ENCODE measurements around the gene MIF4GD.
A peak's percentile ranks its signal among the peaks of the same experiment; 100 is the strongest.
"Not testable (repeated sequence)": the region's sequence is repeated elsewhere in the genome, so short reads cannot be mapped to it uniquely, and the experiment has no call there.

Gene MIF4GD

GRCh38 chr17:75307957-75308731 lies 37.1 kb upstream of the MIF4GD start:
- Histone ChIP-seq H3K27me3 (replicated peaks; ENCODE audit: control insufficient read depth, insufficient read depth, low read length, poor library complexity, severe bottlenecking) (no peaks in the 10 kb centered on the region), H3K27ac (ENCODE audit: insufficient read depth, low read length, poor library complexity, severe bottlenecking) (no peak overlapping the region), H3K36me3 (ENCODE audit: control insufficient read depth, insufficient read depth, low read length) (no peaks in the 10 kb centered on the region), H3K9me3 (ENCODE audit: control insufficient read depth, low read length) (no peaks in the 10 kb centered on the region), H3K4me3 (ENCODE audit: insufficient read depth, low read depth, low read length, poor library complexity, severe bottlenecking) (no peak overlapping the region), H3K4me1 (ENCODE audit: control insufficient read depth, insufficient read depth, low read length, poor library complexity, severe bottlenecking) (no peaks in the 10 kb centered on the region)
- no peak for DNase-seq

GRCh38 chr17:75301502-75302206 lies 30.6 kb upstream of the MIF4GD start:
- Histone ChIP-seq H3K4me3 (ENCODE audit: insufficient read depth, low read depth, low read length, poor library complexity, severe bottlenecking) (no peak overlapping the region), H3K9me3 (ENCODE audit: control insufficient read depth, low read length) (no peaks in the 10 kb centered on the region), H3K4me1 (ENCODE audit: control insufficient read depth, insufficient read depth, low read length, poor library complexity, severe bottlenecking) (no peaks in the 10 kb centered on the region), H3K27ac (ENCODE audit: insufficient read depth, low read length, poor library complexity, severe bottlenecking) (no peak overlapping the region), H3K27me3 (replicated peaks; ENCODE audit: control insufficient read depth, insufficient read depth, low read length, poor library complexity, severe bottlenecking) (no peaks in the 10 kb centered on the region), H3K36me3 (ENCODE audit: control insufficient read depth, insufficient read depth, low read length) (no peaks in the 10 kb centered on the region)
- DNase-seq: no peak

- H3K36me3 ChIP-seq (ENCODE audit: control insufficient read depth, insufficient read depth, low read length): no peaks in the 10 kb centered on the region
- no peak for DNase-seq
- H3K9me3 ChIP-seq (ENCODE audit: control insufficient read depth, low read length): no peaks in the 10 kb centered on the region
- no peak overlapping the region for H3K27ac ChIP-seq (ENCODE audit: insufficient read depth, low read length, poor library complexity, severe bottlenecking)
- no peaks in the 10 kb centered on the region for H3K4me1 ChIP-seq (ENCODE audit: control insufficient read depth, insufficient read depth, low read length, poor library complexity, severe bottlenecking)
- no peak overlapping the region for H3K4me3 ChIP-seq (ENCODE audit: insufficient read depth, low read depth, low read length, poor library complexity, severe bottlenecking)
- no peaks in the 10 kb centered on the region for H3K27me3 ChIP-seq (replicated peaks; ENCODE audit: control insufficient read depth, insufficient read depth, low read length, poor library complexity, severe bottlenecking)
These were observed 30.0 kb upstream of the MIF4GD start for GRCh38 chr17:75301049-75301448.

- no peak for DNase-seq
- Histone ChIP-seq H3K36me3 (ENCODE audit: control insufficient read depth, insufficient read depth, low read length) (no peaks in the 10 kb centered on the region), H3K27me3 (replicated peaks; ENCODE audit: control insufficient read depth, insufficient read depth, low read length, poor library complexity, severe bottlenecking) (no peaks in the 10 kb centered on the region), H3K9me3 (ENCODE audit: control insufficient read depth, low read length) (no peaks in the 10 kb centered on the region), H3K4me3 (ENCODE audit: insufficient read depth, low read depth, low read length, poor library complexity, severe bottlenecking) (no peak overlapping the region), H3K27ac (ENCODE audit: insufficient read depth, low read length, poor library complexity, severe bottlenecking) (no peak overlapping the region), H3K4me1 (ENCODE audit: control insufficient read depth, insufficient read depth, low read length, poor library complexity, severe bottlenecking) (no peaks in the 10 kb centered on the region)
These were observed 29.2 kb upstream of the MIF4GD start for GRCh38 chr17:75300280-75300679.

- DNase-seq: no peak
These were observed 24.4 kb upstream of the MIF4GD start for GRCh38 chr17:75295201-75296158.

GRCh38 chr17:75292810-75293448 lies 21.9 kb upstream of the MIF4GD start:
- H3K4me1 ChIP-seq (ENCODE audit: control insufficient read depth, insufficient read depth, low read length, poor library complexity, severe bottlenecking); H3K27ac ChIP-seq (ENCODE audit: insufficient read depth, low read length, poor library complexity, severe bottlenecking): not testable (repeated sequence)

More at GRCh38 chr17:75295201-75296158, 24.4 kb upstream of the MIF4GD start:
- Histone ChIP-seq H3K9me3 (ENCODE audit: control insufficient read depth, low read length) (no peaks in the 10 kb centered on the region), H3K4me1 (ENCODE audit: control insufficient read depth, insufficient read depth, low read length, poor library complexity, severe bottlenecking) (no peaks in the 10 kb centered on the region), H3K27me3 (replicated peaks; ENCODE audit: control insufficient read depth, insufficient read depth, low read length, poor library complexity, severe bottlenecking) (no peaks in the 10 kb centered on the region), H3K36me3 (ENCODE audit: control insufficient read depth, insufficient read depth, low read length) (no peaks in the 10 kb centered on the region), H3K4me3 (ENCODE audit: insufficient read depth, low read depth, low read length, poor library complexity, severe bottlenecking) (no peak overlapping the region), H3K27ac (ENCODE audit: insufficient read depth, low read length, poor library complexity, severe bottlenecking) (no peak overlapping the region)

GRCh38 chr17:75289832-75290337 lies 18.9 kb upstream of the MIF4GD start:
- peaks cover 11% of the 10 kb centered on the region for H3K36me3 ChIP-seq (ENCODE audit: control insufficient read depth, insufficient read depth, low read length)
- peak overlapping the region; percentile 97 for H3K27ac ChIP-seq (ENCODE audit: insufficient read depth, low read length, poor library complexity, severe bottlenecking)
- no peaks in the 10 kb centered on the region for H3K27me3 ChIP-seq (replicated peaks; ENCODE audit: control insufficient read depth, insufficient read depth, low read length, poor library complexity, severe bottlenecking)
- peak; percentile 47 to 64 (median 56) for DNase-seq
- H3K4me3 ChIP-seq (ENCODE audit: insufficient read depth, low read depth, low read length, poor library complexity, severe bottlenecking): peak overlapping the region; percentile 74
- H3K9me3 ChIP-seq (ENCODE audit: control insufficient read depth, low read length): no peaks in the 10 kb centered on the region
- H3K4me1 ChIP-seq (ENCODE audit: control insufficient read depth, insufficient read depth, low read length, poor library complexity, severe bottlenecking): peaks cover 4% of the 10 kb centered on the region

More at GRCh38 chr17:75292810-75293448, 21.9 kb upstream of the MIF4GD start:
- not testable (repeated sequence) for H3K36me3 ChIP-seq (ENCODE audit: control insufficient read depth, insufficient read depth, low read length); H3K4me3 ChIP-seq (ENCODE audit: insufficient read depth, low read depth, low read length, poor library complexity, severe bottlenecking); H3K27me3 ChIP-seq (replicated peaks; ENCODE audit: control insufficient read depth, insufficient read depth, low read length, poor library complexity, severe bottlenecking); DNase-seq; H3K9me3 ChIP-seq (ENCODE audit: control insufficient read depth, low read length)

GRCh38 chr17:75289115-75289831 lies 18.2 kb upstream of the MIF4GD start, which contains the start of gene SLC25A19:
SLC25A19 (minus strand) TSS chr17:75289433; CDS start chr17:75286764, 2,669 bp downstream.
- DNase-seq: peak; percentile 95 to 97 (median 96)
- Histone ChIP-seq H3K27ac (ENCODE audit: insufficient read depth, low read length, poor library complexity, severe bottlenecking) (peak within 1 kb of the TSS; percentile 97), H3K36me3 (ENCODE audit: control insufficient read depth, insufficient read depth, low read length) (peaks cover 11% of the 10 kb centered on the region)

GRCh38 chr17:75288770-75289114 lies 17.7 kb upstream of the MIF4GD start:
- peaks cover 11% of the 10 kb centered on the region for H3K36me3 ChIP-seq (ENCODE audit: control insufficient read depth, insufficient read depth, low read length)
- no peaks in the 10 kb centered on the region for H3K9me3 ChIP-seq (ENCODE audit: control insufficient read depth, low read length)
- H3K27me3 ChIP-seq (replicated peaks; ENCODE audit: control insufficient read depth, insufficient read depth, low read length, poor library complexity, severe bottlenecking): no peaks in the 10 kb centered on the region
- H3K4me1 ChIP-seq (ENCODE audit: control insufficient read depth, insufficient read depth, low read length, poor library complexity, severe bottlenecking): peaks cover 4% of the 10 kb centered on the region
- peak in 1 of 3 donors; percentile 16 for DNase-seq
- H3K4me3 ChIP-seq (ENCODE audit: insufficient read depth, low read depth, low read length, poor library complexity, severe bottlenecking): peak overlapping the region; percentile 74
- peak overlapping the region; percentile 97 for H3K27ac ChIP-seq (ENCODE audit: insufficient read depth, low read length, poor library complexity, severe bottlenecking)

More at GRCh38 chr17:75289115-75289831, 18.2 kb upstream of the MIF4GD start, which contains the start of gene SLC25A19:
- H3K27me3 ChIP-seq (replicated peaks; ENCODE audit: control insufficient read depth, insufficient read depth, low read length, poor library complexity, severe bottlenecking): no peaks in the 10 kb centered on the region
- peak within 1 kb of the TSS; percentile 74 for H3K4me3 ChIP-seq (ENCODE audit: insufficient read depth, low read depth, low read length, poor library complexity, severe bottlenecking)
- peaks cover 4% of the 10 kb centered on the region for H3K4me1 ChIP-seq (ENCODE audit: control insufficient read depth, insufficient read depth, low read length, poor library complexity, severe bottlenecking)
- no peaks in the 10 kb centered on the region for H3K9me3 ChIP-seq (ENCODE audit: control insufficient read depth, low read length)

All from effector memory CD4-positive, alpha-beta T cell (primary cell).